MCF 10A (cell line): Measurements from ENCODE around the gene SLC1A1. TPM values are rescaled to one million over a fixed set of nuclear protein-coding genes. Genes with fewer than 3 reads are reported as not detected.
"Not testable (repeated sequence)": the region's sequence is repeated elsewhere in the genome, so short reads cannot be mapped to it uniquely, and the experiment has no call there.

Experiments used
- BruUV-seq: library from RNA; stranded (reverse); fragments of 400-500 nt; replicated peaks from 2 replicates; lab custom pipeline; 2021; lab: Mats Ljungman, UMichigan
- CTCF ChIA-PET: fragments of 300-600 bp; sonication (Branson Sonifier 250); formaldehyde crosslinking; extraction: SDS; loops from one replicate; lab custom pipeline; 2021; ENCODE audit warnings: antibody characterized with exemption, inconsistent platforms; lab: Yijun Ruan, JAX
- POLR2A ChIA-PET: fragments of 300-600, 350-650 bp; sonication (Branson Sonifier 250); formaldehyde crosslinking; extraction: SDS; loops from one replicate; lab custom pipeline; 2020; ENCODE audit warnings: antibody characterized with exemption, inconsistent platforms; lab: Yijun Ruan, JAX
- DNase-seq: peaks from one replicate; pipeline ENCODE4 v3.0.0-alpha.2; 2018; ENCODE audit not compliant: unreplicated experiment
- H3K27ac Mint-ChIP-seq: one replicate; pipeline ENCODE4 v1.8.0; 2022; ENCODE audit warnings: mild to moderate bottlenecking, low read depth, mixed read lengths; ENCODE audit not compliant: unreplicated experiment
- H3K27me3 Mint-ChIP-seq: one replicate; pipeline ENCODE4 v1.8.0; 2022; ENCODE audit warnings: mixed read lengths; ENCODE audit not compliant: insufficient read depth, unreplicated experiment
- H3K36me3 Mint-ChIP-seq: one replicate; pipeline ENCODE4 v1.8.0; 2022; ENCODE audit warnings: mild to moderate bottlenecking, moderate library complexity, mixed read lengths; ENCODE audit not compliant: insufficient read depth, unreplicated experiment
- H3K4me1 Mint-ChIP-seq: one replicate; pipeline ENCODE4 v1.8.0; 2022; ENCODE audit warnings: mixed read lengths; ENCODE audit not compliant: insufficient read depth, unreplicated experiment
- H3K4me3 Mint-ChIP-seq: one replicate; pipeline ENCODE4 v1.8.0; 2022; ENCODE audit warnings: mild to moderate bottlenecking, moderate library complexity, mixed read lengths; ENCODE audit not compliant: unreplicated experiment
- H3K9me3 Mint-ChIP-seq: one replicate; pipeline ENCODE4 v1.8.0; 2022; ENCODE audit warnings: mixed read lengths; ENCODE audit not compliant: unreplicated experiment
- CTCF ChIP-seq: fragments of 200-600 bp; IDR thresholded peaks from one replicate; pipeline ENCODE4 v1.8.0; 2022; ENCODE audit warnings: antibody characterized with exemption, mild to moderate bottlenecking; ENCODE audit not compliant: unreplicated experiment
- intact Hi-C: fragments of 100-400 bp; cut with micrococcal nuclease; formaldehyde crosslinking; loops from 2 replicates; pipeline ENCODE4 v1.14.1; 2022
- total RNA-seq: library from RNA; stranded (reverse); gene quantifications from 2 replicates; pipeline ENCODE4 v1.2.3, GENCODE V29; 2022

Gene SLC1A1
- total RNA-seq, 1 experiment from 2014 or later, result 0.16 TPM

- ChIA-PET CTCF (interaction anchor here (0.7 kb wide), 1 partner anchor 503 kb away, joined by 3 read pairs; no protein-coding TSS in a partner anchor), POLR2A (no interaction called here)
- DNase-seq, result no peak
- BruUV-seq, result no TSS peak
- H3K36me3 Mint-ChIP-seq, result no peaks in the 10 kb centered on the region
- H3K27me3 Mint-ChIP-seq, result no peaks in the 10 kb centered on the region
- H3K9me3 Mint-ChIP-seq, result no peaks in the 10 kb centered on the region
- intact Hi-C loops, result no loop called here
- no peak for TF ChIP-seq CTCF
- no peak overlapping the region for H3K27ac Mint-ChIP-seq
- H3K4me3 Mint-ChIP-seq, result no peak overlapping the region
- H3K4me1 Mint-ChIP-seq, result no peaks in the 10 kb centered on the region
These were observed 29.3 kb downstream of the SLC1A1 start for GRCh38 chr9:4519604-4520003.

GRCh38 chr9:4520055-4520454 lies 29.8 kb downstream of the SLC1A1 start:
- no peak overlapping the region for H3K4me3 Mint-ChIP-seq
- H3K9me3 Mint-ChIP-seq, result no peaks in the 10 kb centered on the region
- CTCF ChIA-PET, result interaction anchor here (0.7 kb wide), 1 partner anchor 502 kb away, joined by 3 read pairs; no protein-coding TSS in a partner anchor
- TF ChIP-seq CTCF, result no peak
- POLR2A ChIA-PET, result no interaction called here
- no peak for DNase-seq
- no TSS peak for BruUV-seq
- intact Hi-C loops, result no loop called here
- H3K4me1 Mint-ChIP-seq, result no peaks in the 10 kb centered on the region
- no peak overlapping the region for H3K27ac Mint-ChIP-seq
- H3K36me3 Mint-ChIP-seq, result no peaks in the 10 kb centered on the region
- H3K27me3 Mint-ChIP-seq, result no peaks in the 10 kb centered on the region

GRCh38 chr9:4530375-4530774 lies 40.1 kb downstream of the SLC1A1 start:
- no peaks in the 10 kb centered on the region for H3K9me3 Mint-ChIP-seq
- POLR2A ChIA-PET, result no interaction called here
- intact Hi-C loops, result no loop called here
- no peak for TF ChIP-seq CTCF
- no TSS peak for BruUV-seq
- H3K4me1 Mint-ChIP-seq, result peaks cover 5% of the 10 kb centered on the region
- no peak overlapping the region for H3K27ac Mint-ChIP-seq
- CTCF ChIA-PET, result no interaction called here
- no peak overlapping the region for H3K4me3 Mint-ChIP-seq
- H3K36me3 Mint-ChIP-seq, result no peaks in the 10 kb centered on the region
- DNase-seq, result peak; percentile 59
- peaks cover 10% of the 10 kb centered on the region for H3K27me3 Mint-ChIP-seq

GRCh38 chr9:4530831-4531230 lies 40.6 kb downstream of the SLC1A1 start:
- H3K27ac Mint-ChIP-seq, H3K4me3 Mint-ChIP-seq, H3K36me3 Mint-ChIP-seq, BruUV-seq, intact Hi-C loops, H3K4me1 Mint-ChIP-seq, CTCF ChIA-PET, H3K9me3 Mint-ChIP-seq, POLR2A ChIA-PET: not testable (repeated sequence)
- peak; percentile 85 for DNase-seq
- H3K27me3 Mint-ChIP-seq, result peaks cover 10% of the 10 kb centered on the region

GRCh38 chr9:4531355-4531754 lies 41.1 kb downstream of the SLC1A1 start:
- H3K4me1 Mint-ChIP-seq, DNase-seq, H3K36me3 Mint-ChIP-seq, H3K4me3 Mint-ChIP-seq, H3K27ac Mint-ChIP-seq, intact Hi-C loops, H3K9me3 Mint-ChIP-seq, BruUV-seq, POLR2A ChIA-PET: not testable (repeated sequence)
- peaks cover 10% of the 10 kb centered on the region for H3K27me3 Mint-ChIP-seq
- CTCF ChIA-PET, result interaction anchor here (0.6 kb wide), 1 partner anchor 31 kb away, joined by 6 read pairs; no protein-coding TSS in a partner anchor

GRCh38 chr9:4533881-4534280 lies 43.6 kb downstream of the SLC1A1 start:
- H3K36me3 Mint-ChIP-seq, H3K27ac Mint-ChIP-seq, H3K9me3 Mint-ChIP-seq, POLR2A ChIA-PET, H3K4me1 Mint-ChIP-seq, CTCF ChIA-PET, H3K4me3 Mint-ChIP-seq, DNase-seq, BruUV-seq, intact Hi-C loops: not testable (repeated sequence)
- H3K27me3 Mint-ChIP-seq, result peaks cover 10% of the 10 kb centered on the region

GRCh38 chr9:4536196-4536595 lies 45.9 kb downstream of the SLC1A1 start:
- H3K27me3 Mint-ChIP-seq, result peaks cover 10% of the 10 kb centered on the region
- H3K4me1 Mint-ChIP-seq, BruUV-seq, CTCF ChIA-PET, DNase-seq, intact Hi-C loops, H3K9me3 Mint-ChIP-seq, H3K36me3 Mint-ChIP-seq, H3K27ac Mint-ChIP-seq, H3K4me3 Mint-ChIP-seq, POLR2A ChIA-PET: not testable (repeated sequence)
